ENCODE results near the gene TRA2B.

GRCh38 chr3:185926445-185926844 lies 11.4 kb downstream of the TRA2B start:
- TF ChIP-seq CTCF (IDR thresholded peaks at IDR 0.05; ENCODE audit: insufficient read depth, low read depth, low read length): no peak
- TF ChIP-seq EZH2 (IDR thresholded peaks at IDR 0.05; ENCODE audit: insufficient read depth, low read length): no peak

All from astrocyte (in vitro differentiated cells and primary cell).